Stimulated activated naive CD8-positive, alpha-beta T cell treated with anti-CD3 and anti-CD28 coated beads, Interleukin-15, amount 100 ng/mL, for 72 hours (primary cell): ENCODE results near the gene PDGFRB.

Source experiments
- ATAC-seq: fragments of 150-1000 bp; cut with Tn5 transposase; 2 replicates; pipeline ENCODE4 v1.10.0; 2021; ENCODE audit warnings: mild to moderate bottlenecking, moderate library complexity
- DNase-seq, 2 donors: peaks; one replicate each; pipeline ENCODE4 v3.0.0; 2021 to 2022
- H3K27ac Mint-ChIP-seq, 2 donors: one replicate each; pipeline ENCODE4 v1.8.0; 2022; ENCODE audit warnings: mild to moderate bottlenecking in 2 of 2, mixed read lengths in 2 of 2, moderate library complexity in 2 of 2
- H3K27me3 Mint-ChIP-seq: one replicate; pipeline ENCODE4 v1.8.0; 2022; ENCODE audit warnings: mixed read lengths
- H3K4me1 Mint-ChIP-seq: one replicate; pipeline ENCODE4 v1.8.0; 2022; ENCODE audit warnings: mild to moderate bottlenecking, mixed read lengths
- H3K4me3 Mint-ChIP-seq, 2 donors: one replicate each; pipeline ENCODE4 v1.8.0; 2022; ENCODE audit warnings: mild to moderate bottlenecking in 2 of 2, mixed read lengths in 2 of 2, moderate library complexity in 1 of 2
- H3K9me3 Mint-ChIP-seq, 2 donors: one replicate each; pipeline ENCODE4 v1.8.0; 2022; ENCODE audit warnings: mixed read lengths in 2 of 2

The PDGFRB gene

GRCh38 chr5:150070821-150071220 lies 84.8 kb downstream of the PDGFRB start:
- Mint-ChIP-seq H3K9me3 (no peaks in the 10 kb centered on the region), H3K4me3 (no peak overlapping the region), H3K4me1 (peaks cover 15% of the 10 kb centered on the region), H3K27me3 (no peaks in the 10 kb centered on the region), H3K27ac (no peak overlapping the region)
- DNase-seq (no peak), ATAC-seq (no peak)

GRCh38 chr5:150069672-150070627 lies 85.7 kb downstream of the PDGFRB start:
- H3K27me3 Mint-ChIP-seq: peaks cover 7% of the 10 kb centered on the region
- H3K4me1 Mint-ChIP-seq: peaks cover 15% of the 10 kb centered on the region
- no peak overlapping the region for H3K4me3 Mint-ChIP-seq
- H3K27ac Mint-ChIP-seq: peak overlapping the region; percentile 15 to 31
- ATAC-seq (no peak), DNase-seq (no peak)
- H3K9me3 Mint-ChIP-seq: no peaks in the 10 kb centered on the region

GRCh38 chr5:150068961-150069645 lies 86.5 kb downstream of the PDGFRB start:
- Mint-ChIP-seq H3K4me3 (no peak overlapping the region), H3K27ac (no peak overlapping the region), H3K9me3 (no peaks in the 10 kb centered on the region), H3K4me1 (peaks cover 15% of the 10 kb centered on the region), H3K27me3 (peaks cover 14% of the 10 kb centered on the region)
- DNase-seq: no peak
- no peak for ATAC-seq

- Mint-ChIP-seq H3K9me3 (no peaks in the 10 kb centered on the region), H3K4me1 (peaks cover 15% of the 10 kb centered on the region), H3K27ac (no peak overlapping the region), H3K27me3 (peaks cover 19% of the 10 kb centered on the region), H3K4me3 (no peak overlapping the region)
- DNase-seq (no peak), ATAC-seq (no peak)
These were observed 87.2 kb downstream of the PDGFRB start for GRCh38 chr5:150068472-150068871.

- Mint-ChIP-seq H3K27me3 (peaks cover 23% of the 10 kb centered on the region), H3K9me3 (no peaks in the 10 kb centered on the region), H3K4me1 (peaks cover 15% of the 10 kb centered on the region), H3K27ac (no peak overlapping the region), H3K4me3 (no peak overlapping the region)
- DNase-seq (no peak), ATAC-seq (no peak)
These were observed 87.6 kb downstream of the PDGFRB start for GRCh38 chr5:150068071-150068470.

- peaks cover 23% of the 10 kb centered on the region for H3K27me3 Mint-ChIP-seq
- ATAC-seq (peak; percentile 50), DNase-seq (no peak)
- H3K4me1 Mint-ChIP-seq: peaks cover 15% of the 10 kb centered on the region
- no peaks in the 10 kb centered on the region for H3K9me3 Mint-ChIP-seq
- no peak overlapping the region for H3K27ac Mint-ChIP-seq
- H3K4me3 Mint-ChIP-seq: no peak overlapping the region
These were observed 88.2 kb downstream of the PDGFRB start for GRCh38 chr5:150067405-150067960.

GRCh38 chr5:150066901-150067396 lies 88.7 kb downstream of the PDGFRB start:
- H3K4me3 Mint-ChIP-seq: no peak overlapping the region
- peak; percentile 87 for ATAC-seq
- peak overlapping the region; percentile 16 to 78 for H3K27ac Mint-ChIP-seq
- DNase-seq: no peak
- peaks cover 23% of the 10 kb centered on the region for H3K27me3 Mint-ChIP-seq
- H3K4me1 Mint-ChIP-seq: peaks cover 15% of the 10 kb centered on the region
- H3K9me3 Mint-ChIP-seq: no peaks in the 10 kb centered on the region

- no peak for ATAC-seq
- peaks cover 23% of the 10 kb centered on the region for H3K27me3 Mint-ChIP-seq
- H3K4me1 Mint-ChIP-seq: peaks cover 15% of the 10 kb centered on the region
- H3K27ac Mint-ChIP-seq: peak overlapping the region in 1 of 2 donors; percentile 16
- DNase-seq: no peak
- H3K4me3 Mint-ChIP-seq: no peak overlapping the region
- H3K9me3 Mint-ChIP-seq: no peaks in the 10 kb centered on the region
These were observed 89.2 kb downstream of the PDGFRB start for GRCh38 chr5:150066436-150066835.

GRCh38 chr5:150065886-150066285 lies 89.8 kb downstream of the PDGFRB start:
- peaks cover 15% of the 10 kb centered on the region for H3K4me1 Mint-ChIP-seq
- no peaks in the 10 kb centered on the region for H3K9me3 Mint-ChIP-seq
- peaks cover 23% of the 10 kb centered on the region for H3K27me3 Mint-ChIP-seq
- H3K27ac Mint-ChIP-seq: peak overlapping the region in 1 of 2 donors; percentile 74
- DNase-seq (no peak), ATAC-seq (no peak)
- no peak overlapping the region for H3K4me3 Mint-ChIP-seq

- H3K27ac Mint-ChIP-seq: no peak overlapping the region
- peaks cover 23% of the 10 kb centered on the region for H3K27me3 Mint-ChIP-seq
- ATAC-seq (no peak), DNase-seq (no peak)
- H3K4me1 Mint-ChIP-seq: peaks cover 15% of the 10 kb centered on the region
- no peak overlapping the region for H3K4me3 Mint-ChIP-seq
- no peaks in the 10 kb centered on the region for H3K9me3 Mint-ChIP-seq
These were observed 90.3 kb downstream of the PDGFRB start for GRCh38 chr5:150065346-150065745.

GRCh38 chr5:150064681-150065220 lies 90.9 kb downstream of the PDGFRB start:
- no peak overlapping the region for H3K27ac Mint-ChIP-seq
- no peak overlapping the region for H3K4me3 Mint-ChIP-seq
- no peak for ATAC-seq

More at GRCh38 chr5:150064681-150065220, 90.9 kb downstream of the PDGFRB start:
- H3K4me1 Mint-ChIP-seq: peaks cover 15% of the 10 kb centered on the region
- DNase-seq: no peak
- H3K9me3 Mint-ChIP-seq: no peaks in the 10 kb centered on the region
- H3K27me3 Mint-ChIP-seq: peaks cover 23% of the 10 kb centered on the region
